ENCODE measurements around the gene SCFD2. TPM values are rescaled to one million over a fixed set of nuclear protein-coding genes. Genes with fewer than 3 reads are reported as not detected.

Gene SCFD2
- total RNA-seq, 1 experiment from 2014 or later: 36.6 TPM

GRCh38 chr4:53120778-53121177 is 245.1 kb downstream of the SCFD2 start:
- H3F3A ChIP-seq (ENCODE audit: low read length, unreplicated experiment): no peaks in the 10 kb centered on the region
- no peak overlapping the region for H3K4me2 ChIP-seq (ENCODE audit: low read length)
- intact Hi-C loops (cut with micrococcal nuclease): no loop called here
- no peaks in the 10 kb centered on the region for H3K9me2 ChIP-seq (replicated peaks; ENCODE audit: low read length)
- TF ChIP-seq CTCF (conservative IDR thresholded peaks at IDR 0.05; ENCODE audit: low read depth, low read length): no peak
- no peak for TF ChIP-seq EZH2 (IDR thresholded peaks at IDR 0.05; ENCODE audit: low read length, unreplicated experiment)
- TF ChIP-seq EZH2phosphoT487 (IDR thresholded peaks at IDR 0.05; ENCODE audit: borderline replicate concordance, low read length): no peak
- no peak overlapping the region for H3K27ac ChIP-seq (ENCODE audit: low read length)
- H4K20me1 ChIP-seq (ENCODE audit: low read length): no peaks in the 10 kb centered on the region
- no peak overlapping the region for H3K4me3 ChIP-seq (ENCODE audit: low read length)
- no TSS peak for BruUV-seq (replicated peaks)
- ChIA-PET CTCF (interaction anchor here (0.6 kb wide), 1 partner anchor 104 kb away, joined by 6 read pairs; no protein-coding TSS in a partner anchor), POLR2A (ENCODE audit: unreplicated experiment) (no interaction called here)
- DNase-seq (no peak), ATAC-seq (no peak)
- H3K27me3 ChIP-seq (ENCODE audit: low read length): no peaks in the 10 kb centered on the region
- H3K36me3 ChIP-seq (ENCODE audit: low read depth, low read length): no peaks in the 10 kb centered on the region
- no peaks in the 10 kb centered on the region for H3K4me1 ChIP-seq (ENCODE audit: insufficient read depth, low read length)
- H3K9me3 ChIP-seq (ENCODE audit: low read length): no peaks in the 10 kb centered on the region
- no peak overlapping the region for H2AFZ ChIP-seq (ENCODE audit: low read length)
- no peaks in the 10 kb centered on the region for H3K79me2 ChIP-seq (ENCODE audit: low read length)
- no peak overlapping the region for H3K9ac ChIP-seq (ENCODE audit: low read length)

GRCh38 chr4:53119680-53120079 is 246.2 kb downstream of the SCFD2 start:
- H2AFZ ChIP-seq (ENCODE audit: low read length): no peak overlapping the region
- no peaks in the 10 kb centered on the region for H3K4me1 ChIP-seq (ENCODE audit: insufficient read depth, low read length)
- CTCF ChIA-PET: no interaction called here
- no peaks in the 10 kb centered on the region for H4K20me1 ChIP-seq (ENCODE audit: low read length)
- DNase-seq (no peak), ATAC-seq (no peak)
- no peaks in the 10 kb centered on the region for H3K9me2 ChIP-seq (replicated peaks; ENCODE audit: low read length)
- H3K4me2 ChIP-seq (ENCODE audit: low read length): no peak overlapping the region
- H3K9ac ChIP-seq (ENCODE audit: low read length): no peak overlapping the region
- POLR2A ChIA-PET (ENCODE audit: unreplicated experiment): no interaction called here
- no peaks in the 10 kb centered on the region for H3K36me3 ChIP-seq (ENCODE audit: low read depth, low read length)
- TF ChIP-seq EZH2 (IDR thresholded peaks at IDR 0.05; ENCODE audit: low read length, unreplicated experiment) (no peak), EZH2phosphoT487 (IDR thresholded peaks at IDR 0.05; ENCODE audit: borderline replicate concordance, low read length) (no peak), CTCF (conservative IDR thresholded peaks at IDR 0.05; ENCODE audit: low read depth, low read length) (no peak)
- no peak overlapping the region for H3K4me3 ChIP-seq (ENCODE audit: low read length)
- H3K27ac ChIP-seq (ENCODE audit: low read length): no peak overlapping the region
- H3K27me3 ChIP-seq (ENCODE audit: low read length): no peaks in the 10 kb centered on the region
- no TSS peak for BruUV-seq (replicated peaks)
- H3K9me3 ChIP-seq (ENCODE audit: low read length): no peaks in the 10 kb centered on the region
- no peaks in the 10 kb centered on the region for H3F3A ChIP-seq (ENCODE audit: low read length, unreplicated experiment)
- no peaks in the 10 kb centered on the region for H3K79me2 ChIP-seq (ENCODE audit: low read length)
- intact Hi-C loops (cut with micrococcal nuclease): no loop called here

- no peaks in the 10 kb centered on the region for H4K20me1 ChIP-seq (ENCODE audit: low read length)
- DNase-seq: no peak
- no peak for ATAC-seq
- no peaks in the 10 kb centered on the region for H3F3A ChIP-seq (ENCODE audit: low read length, unreplicated experiment)
- ChIA-PET POLR2A (ENCODE audit: unreplicated experiment) (no interaction called here), CTCF (no interaction called here)
- no peak overlapping the region for H3K27ac ChIP-seq (ENCODE audit: low read length)
- BruUV-seq (replicated peaks): no TSS peak
- H3K36me3 ChIP-seq (ENCODE audit: low read depth, low read length): no peaks in the 10 kb centered on the region
- no peak overlapping the region for H3K9ac ChIP-seq (ENCODE audit: low read length)
- intact Hi-C loops (cut with micrococcal nuclease): no loop called here
- TF ChIP-seq EZH2 (IDR thresholded peaks at IDR 0.05; ENCODE audit: low read length, unreplicated experiment) (no peak), EZH2phosphoT487 (IDR thresholded peaks at IDR 0.05; ENCODE audit: borderline replicate concordance, low read length) (no peak), CTCF (conservative IDR thresholded peaks at IDR 0.05; ENCODE audit: low read depth, low read length) (no peak)
- H3K4me2 ChIP-seq (ENCODE audit: low read length): no peak overlapping the region
- H3K9me2 ChIP-seq (replicated peaks; ENCODE audit: low read length): no peaks in the 10 kb centered on the region
- H3K79me2 ChIP-seq (ENCODE audit: low read length): no peaks in the 10 kb centered on the region
- no peaks in the 10 kb centered on the region for H3K27me3 ChIP-seq (ENCODE audit: low read length)
- H3K4me1 ChIP-seq (ENCODE audit: insufficient read depth, low read length): no peaks in the 10 kb centered on the region
- no peak overlapping the region for H2AFZ ChIP-seq (ENCODE audit: low read length)
- H3K9me3 ChIP-seq (ENCODE audit: low read length): no peaks in the 10 kb centered on the region
- no peak overlapping the region for H3K4me3 ChIP-seq (ENCODE audit: low read length)
Measured at GRCh38 chr4:53118676-53119075, 247.2 kb downstream of the SCFD2 start.

Data from PC-3 (cell line).